DOHH2 (cell line): Measurements from ENCODE around the gene CNN2.

Source experiments
- H3F3A ChIP-seq: fragments of 200-600 bp; sonication (generic), shearing (Covaris generic); 2 replicates; pipeline ENCODE4 v1.6.0; 2016; ENCODE audit warnings: antibody characterized with exemption, mild to moderate bottlenecking; ENCODE audit not compliant: control insufficient read depth, insufficient read depth
- H3K27ac ChIP-seq: fragments of 200-600 bp; sonication (generic); 2 replicates; pipeline ENCODE4 v1.5.1; 2014; ENCODE audit warnings: low read depth, mild to moderate bottlenecking, low read length, moderate library complexity
- H3K27me3 ChIP-seq: fragments of 200-600 bp; sonication (generic); 2 replicates; pipeline ENCODE4 v1.6.1; 2014; ENCODE audit warnings: mild to moderate bottlenecking, low read length, mixed read lengths; ENCODE audit not compliant: control insufficient read depth
- H3K36me3 ChIP-seq: fragments of 200-600 bp; sonication (generic); 2 replicates; pipeline ENCODE4 v1.6.1; 2014; ENCODE audit warnings: mild to moderate bottlenecking, low read length, moderate library complexity, mixed read lengths; ENCODE audit not compliant: control insufficient read depth
- H3K4me1 ChIP-seq: fragments of 200-600 bp; sonication (generic); 2 replicates; pipeline ENCODE4 v1.6.1; 2014; ENCODE audit warnings: mild to moderate bottlenecking, low read length, mixed read lengths; ENCODE audit not compliant: control insufficient read depth
- H3K4me2 ChIP-seq: fragments of 200-600 bp; sonication (generic); 2 replicates; pipeline ENCODE4 v1.6.0; 2014; ENCODE audit warnings: mild to moderate bottlenecking, low read length, moderate library complexity
- H3K4me3 ChIP-seq: fragments of 200-600 bp; sonication (generic); 2 replicates; pipeline ENCODE4 v1.5.1; 2014; ENCODE audit warnings: mild to moderate bottlenecking, low read length, mixed read lengths
- H3K79me2 ChIP-seq: fragments of 200-600 bp; sonication (generic); 2 replicates; pipeline ENCODE4 v1.6.1; 2014; ENCODE audit warnings: mild to moderate bottlenecking, low read length, mixed read lengths; ENCODE audit not compliant: control insufficient read depth
- H3K9me2 ChIP-seq: fragments of 200-600 bp; sonication (generic); replicated peaks from 2 replicates; pipeline ENCODE4 v1.6.1; 2014; ENCODE audit warnings: mild to moderate bottlenecking, low read length, mixed read lengths; ENCODE audit not compliant: control insufficient read depth
- H3K9me3 ChIP-seq: fragments of 200-600 bp; sonication (generic); 2 replicates; pipeline ENCODE4 v1.6.1; 2014; ENCODE audit warnings: antibody characterized with exemption, low read length, mixed read lengths; ENCODE audit not compliant: control insufficient read depth, insufficient read depth
- H4K20me1 ChIP-seq: fragments of 200-600 bp; sonication (generic); 2 replicates; pipeline ENCODE4 v1.6.0; 2014; ENCODE audit warnings: low read depth, mild to moderate bottlenecking, antibody characterized with exemption, low read length, moderate library complexity; ENCODE audit not compliant: control insufficient read depth, insufficient read depth
- CTCF ChIP-seq: fragments of 200-600 bp; sonication (generic); IDR thresholded peaks from one replicate; pipeline ENCODE4 v1.5.1; 2014; ENCODE audit warnings: antibody characterized with exemption, mild to moderate bottlenecking, low read depth, low read length; ENCODE audit not compliant: poor library complexity, severe bottlenecking
- EZH2phosphoT487 ChIP-seq: fragments of 200-600 bp; sonication (generic); IDR thresholded peaks from 2 replicates; pipeline ENCODE4 v1.6.1; 2017; ENCODE audit warnings: borderline replicate concordance, mild to moderate bottlenecking, antibody characterized with exemption, low read length, moderate library complexity, mixed read lengths

Gene CNN2

GRCh38 chr19:1013218-1013617 lies 13.2 kb upstream of the CNN2 start:
- Histone ChIP-seq H4K20me1 (peaks cover 26% of the 10 kb centered on the region), H3K4me3 (no peak overlapping the region), H3K27me3 (no peaks in the 10 kb centered on the region), H3K27ac (no peak overlapping the region), H3K4me1 (peaks cover 15% of the 10 kb centered on the region), H3K9me2 (no peaks in the 10 kb centered on the region), H3K79me2 (peaks cover 55% of the 10 kb centered on the region), H3K36me3 (peaks cover 88% of the 10 kb centered on the region), H3K9me3 (no peaks in the 10 kb centered on the region), H3K4me2 (no peak overlapping the region), H3F3A (no peaks in the 10 kb centered on the region)
- TF ChIP-seq CTCF (no peak), EZH2phosphoT487 (no peak)

- H3K27me3 ChIP-seq: no peaks in the 10 kb centered on the region
- no peak overlapping the region for H3K27ac ChIP-seq
- no peak overlapping the region for H3K4me3 ChIP-seq
- H3K4me2 ChIP-seq: no peak overlapping the region
- H3K9me3 ChIP-seq: no peaks in the 10 kb centered on the region
- H3K36me3 ChIP-seq: peaks cover 93% of the 10 kb centered on the region
- no peak for TF ChIP-seq CTCF
- no peak for TF ChIP-seq EZH2phosphoT487
- peaks cover 33% of the 10 kb centered on the region for H4K20me1 ChIP-seq
- no peaks in the 10 kb centered on the region for H3K9me2 ChIP-seq
- peaks cover 27% of the 10 kb centered on the region for H3K4me1 ChIP-seq
- peaks cover 66% of the 10 kb centered on the region for H3K79me2 ChIP-seq
- no peaks in the 10 kb centered on the region for H3F3A ChIP-seq
Measured at GRCh38 chr19:1014161-1015060, 12.0 kb upstream of the CNN2 start.

GRCh38 chr19:1015061-1015781 lies 11.2 kb upstream of the CNN2 start:
- H3K4me3 ChIP-seq: no peak overlapping the region
- peaks cover 93% of the 10 kb centered on the region for H3K36me3 ChIP-seq
- H3K4me2 ChIP-seq: no peak overlapping the region
- H3F3A ChIP-seq: no peaks in the 10 kb centered on the region
- H3K4me1 ChIP-seq: peaks cover 31% of the 10 kb centered on the region
- no peak for TF ChIP-seq CTCF
- H4K20me1 ChIP-seq: peaks cover 40% of the 10 kb centered on the region
- H3K79me2 ChIP-seq: peaks cover 75% of the 10 kb centered on the region
- H3K9me3 ChIP-seq: no peaks in the 10 kb centered on the region
- no peaks in the 10 kb centered on the region for H3K27me3 ChIP-seq
- no peaks in the 10 kb centered on the region for H3K9me2 ChIP-seq
- no peak overlapping the region for H3K27ac ChIP-seq
